Naive thymus-derived CD8-positive, alpha-beta T cell (primary cell): ENCODE measurements around the gene ARL16. TPM values are rescaled to one million over a fixed set of nuclear protein-coding genes. Genes with fewer than 3 reads are reported as not detected.

ENCODE experiments used
- ATAC-seq, 2 donors: fragments of 150-1000 bp; cut with Tn5 transposase in 1 of 2; sonication (Bioruptor Pico), chemical (Tn5 transposase) in 1 of 2; 1 replicate in 1 of 2; 2 replicates in 1 of 2; pipeline ENCODE4 v1.10.0; 2021; ENCODE audit warnings: mild to moderate bottlenecking in 2 of 2, moderate library complexity in 2 of 2
- POLR2A ChIA-PET: fragments of 350-600 bp; sonication (Branson Sonifier 250); formaldehyde crosslinking; loops from one replicate; lab custom pipeline; 2021; ENCODE audit warnings: antibody characterized with exemption; lab: Charles Lee
- DNase-seq, 10 donors: peaks; one replicate each; pipeline versions ENCODE4 v3.0.0 to v3.0.0-alpha.2; 2020 to 2022
- H3K27ac Mint-ChIP-seq, 10 donors: one replicate each; pipeline ENCODE4 v1.8.0; 2020 to 2022; ENCODE audit warnings: mild to moderate bottlenecking in 10 of 10, mixed read lengths in 10 of 10, moderate library complexity in 4 of 10, inconsistent platforms in 1 of 10
- H3K27me3 Mint-ChIP-seq, 5 donors: one replicate each; pipeline ENCODE4 v1.8.0; 2021 to 2022; ENCODE audit warnings: mixed read lengths in 5 of 5
- H3K36me3 Mint-ChIP-seq, 3 donors: one replicate each; pipeline ENCODE4 v1.8.0; 2020 to 2022; ENCODE audit warnings: mixed read lengths in 3 of 3, mild to moderate bottlenecking in 2 of 3, inconsistent platforms in 1 of 3
- H3K4me1 Mint-ChIP-seq, 4 donors: one replicate each; pipeline ENCODE4 v1.8.0; 2021 to 2022; ENCODE audit warnings: mixed read lengths in 4 of 4
- H3K4me3 Mint-ChIP-seq, 10 donors: one replicate each; pipeline ENCODE4 v1.8.0; 2020 to 2022; ENCODE audit warnings: mild to moderate bottlenecking in 10 of 10, mixed read lengths in 10 of 10, moderate library complexity in 6 of 10, inconsistent platforms in 1 of 10
- H3K9me3 Mint-ChIP-seq, 9 donors: one replicate each; pipeline ENCODE4 v1.8.0; 2020 to 2022; ENCODE audit warnings: mixed read lengths in 9 of 9, mild to moderate bottlenecking in 3 of 9, inconsistent platforms in 1 of 9, moderate library complexity in 1 of 9
- polyA plus RNA-seq, 3 donors: library from polyadenylated mRNA; unstranded; fragments of 300-500 nt; fragmentation: Illumina TruSeq; gene quantifications; one replicate each; pipeline ENCODE4 v1.2.3, GENCODE V29; 2021
- total RNA-seq, 8 experiments: library from RNA in 2 of 8; stranded (reverse) in 2 of 8; gene quantifications; one replicate each; pipeline ENCODE4 v1.2.3 and lab custom pipeline; 2021 to 2026

The ARL16 gene
- total and polyA plus RNA-seq, 5 experiments from 2014 or later = 23.4 to 39.3 (median 26.8) TPM

- Mint-ChIP-seq H3K27me3 (no peaks in the 10 kb centered on the region), H3K27ac (no peak overlapping the region), H3K4me1 (peaks cover 3 to 8% (median 6%) of the 10 kb centered on the region in 4 donors), H3K9me3 (no peaks in the 10 kb centered on the region), H3K36me3 (no peaks in the 10 kb centered on the region), H3K4me3 (no peak overlapping the region)
- DNase-seq (no peak), ATAC-seq (no peak)
- POLR2A ChIA-PET = no interaction called here
These were observed 33.0 kb upstream of the ARL16 start for GRCh38 chr17:81716674-81716996.

GRCh38 chr17:81715872-81716673 lies 32.5 kb upstream of the ARL16 start:
- Mint-ChIP-seq H3K27me3 (no peaks in the 10 kb centered on the region), H3K9me3 (no peaks in the 10 kb centered on the region), H3K36me3 (no peaks in the 10 kb centered on the region), H3K27ac (no peak overlapping the region), H3K4me3 (no peak overlapping the region), H3K4me1 (peaks cover 3 to 11% (median 10%) of the 10 kb centered on the region in 4 donors)
- ATAC-seq (no peak), DNase-seq (no peak)
- POLR2A ChIA-PET = interaction anchor here (5.6 kb wide), 1 partner anchor 13 kb away, joined by 26 read pairs; the partner anchor contains the start of gene MRPL12

GRCh38 chr17:81715107-81715871 lies 31.7 kb upstream of the ARL16 start:
- POLR2A ChIA-PET = interaction anchor here (5.6 kb wide), 1 partner anchor 12 kb away, joined by 26 read pairs; the partner anchor contains the start of gene MRPL12
- H3K9me3 Mint-ChIP-seq = no peaks in the 10 kb centered on the region
- H3K36me3 Mint-ChIP-seq = no peaks in the 10 kb centered on the region
- H3K4me1 Mint-ChIP-seq = peaks cover 7 to 19% (median 18%) of the 10 kb centered on the region in 4 donors
- H3K27me3 Mint-ChIP-seq = no peaks in the 10 kb centered on the region
- ATAC-seq = no peak
- DNase-seq = no peak
- H3K27ac Mint-ChIP-seq = no peak overlapping the region
- H3K4me3 Mint-ChIP-seq = no peak overlapping the region

- H3K27ac Mint-ChIP-seq = no peak overlapping the region
- DNase-seq (no peak), ATAC-seq (no peak)
- H3K36me3 Mint-ChIP-seq = no peaks in the 10 kb centered on the region
- no peaks in the 10 kb centered on the region for H3K27me3 Mint-ChIP-seq
- H3K9me3 Mint-ChIP-seq = no peaks in the 10 kb centered on the region
- peaks cover 7 to 23% (median 19%) of the 10 kb centered on the region in 4 donors for H3K4me1 Mint-ChIP-seq
- H3K4me3 Mint-ChIP-seq = peak overlapping the region in 2 of 10 donors; percentile 1 to 77
- POLR2A ChIA-PET = interaction anchor here (5.6 kb wide), 1 partner anchor 11 kb away, joined by 26 read pairs; the partner anchor contains the start of gene MRPL12
These were observed 31.0 kb upstream of the ARL16 start for GRCh38 chr17:81714412-81715106.

- peak overlapping the region in 5 of 10 donors; percentile 7 to 90 (median 83) for H3K4me3 Mint-ChIP-seq
- H3K27me3 Mint-ChIP-seq = no peaks in the 10 kb centered on the region
These were observed 30.2 kb upstream of the ARL16 start for GRCh38 chr17:81713556-81714411.

GRCh38 chr17:81713004-81713555 lies 29.5 kb upstream of the ARL16 start:
- Mint-ChIP-seq H3K9me3 (no peaks in the 10 kb centered on the region), H3K36me3 (no peaks in the 10 kb centered on the region), H3K27me3 (no peaks in the 10 kb centered on the region), H3K4me1 (peaks cover 7 to 23% (median 19%) of the 10 kb centered on the region in 4 donors), H3K4me3 (peak overlapping the region; percentile 73 to 90 (median 86)), H3K27ac (peak overlapping the region in 5 of 10 donors; percentile 35 to 80 (median 75))
- no peak for ATAC-seq
- DNase-seq = no peak
- POLR2A ChIA-PET = interaction anchor here (3.7 to 5.6 kb wide), 2 partner anchors 10 to 30 kb away, joined by 26 to 29 read pairs; partner anchors contain the start of genes ARL16, HGS and MRPL12

More at GRCh38 chr17:81713556-81714411, 30.2 kb upstream of the ARL16 start:
- H3K36me3 Mint-ChIP-seq = no peaks in the 10 kb centered on the region
- ATAC-seq = no peak
- no peak overlapping the region for H3K27ac Mint-ChIP-seq
- no peak for DNase-seq
- POLR2A ChIA-PET = interaction anchor here (3.7 to 5.6 kb wide), 2 partner anchors 11 to 31 kb away, joined by 26 to 29 read pairs; partner anchors contain the start of genes ARL16, HGS and MRPL12
- H3K4me1 Mint-ChIP-seq = peaks cover 7 to 23% (median 19%) of the 10 kb centered on the region in 4 donors
- H3K9me3 Mint-ChIP-seq = no peaks in the 10 kb centered on the region

GRCh38 chr17:81712468-81713003 lies 28.9 kb upstream of the ARL16 start:
- Mint-ChIP-seq H3K36me3 (no peaks in the 10 kb centered on the region), H3K4me3 (peak overlapping the region; percentile 73 to 90 (median 86)), H3K27ac (peak overlapping the region in 5 of 10 donors; percentile 34 to 80 (median 75)), H3K27me3 (no peaks in the 10 kb centered on the region), H3K9me3 (no peaks in the 10 kb centered on the region), H3K4me1 (peaks cover 7 to 23% (median 19%) of the 10 kb centered on the region in 4 donors)
- POLR2A ChIA-PET = interaction anchor here (3.7 to 5.6 kb wide), 2 partner anchors 9 to 29 kb away, joined by 26 to 29 read pairs; partner anchors contain the start of genes ARL16, HGS and MRPL12
- peak in 1 of 2 donors; percentile 4 for ATAC-seq
- no peak for DNase-seq

- peaks cover 7 to 23% (median 19%) of the 10 kb centered on the region in 4 donors for H3K4me1 Mint-ChIP-seq
- peak within 1 kb of the TSS; percentile 73 to 90 (median 86) for H3K4me3 Mint-ChIP-seq
- no peaks in the 10 kb centered on the region for H3K9me3 Mint-ChIP-seq
- DNase-seq (peak; percentile 53 to 87 (median 78)), ATAC-seq (peak; percentile 83)
- peak within 1 kb of the TSS in 9 of 10 donors; percentile 35 to 91 (median 80) for H3K27ac Mint-ChIP-seq
- POLR2A ChIA-PET = interaction anchor here (0.7 to 5.6 kb wide), 7 partner anchors 9 to 543 kb away, joined by 3 to 29 read pairs (median 5); partner anchors contain the start of genes ARL16, CCDC137, HGS and MRPL12
- peaks cover 0 to under 1% (median 0%) of the 10 kb centered on the region in 3 donors for H3K36me3 Mint-ChIP-seq
- H3K27me3 Mint-ChIP-seq = no peaks in the 10 kb centered on the region
These were observed 28.3 kb upstream of the ARL16 start, which contains the start of gene SLC25A10 for GRCh38 chr17:81711814-81712467. Gene SLC25A10 (plus strand): TSS chr17:81712284. CDS start chr17:81712427, 143 bp downstream.

GRCh38 chr17:81710514-81711308 lies 27.1 kb upstream of the ARL16 start:
- H3K4me1 Mint-ChIP-seq = peaks cover 7 to 28% (median 22%) of the 10 kb centered on the region in 4 donors
- H3K36me3 Mint-ChIP-seq = peaks cover 0 to 13% (median 3%) of the 10 kb centered on the region in 3 donors
- DNase-seq (no peak), ATAC-seq (peak in 1 of 2 donors; percentile 16)
- POLR2A ChIA-PET = interaction anchor here (0.6 to 5.6 kb wide), 10 partner anchors 7 to 388 kb away, joined by 3 to 29 read pairs (median 5); partner anchors contain the start of genes ARL16, CCDC137, HGS and MRPL12
- peak overlapping the region; percentile 20 to 91 (median 85) for H3K27ac Mint-ChIP-seq
- H3K4me3 Mint-ChIP-seq = peak overlapping the region; percentile 71 to 86 (median 80)
- H3K27me3 Mint-ChIP-seq = no peaks in the 10 kb centered on the region
- no peaks in the 10 kb centered on the region for H3K9me3 Mint-ChIP-seq
